ENCODE data around the gene MYBPH.
A peak's percentile ranks its signal among the peaks of the same experiment; 100 is the strongest.

Gene MYBPH

DNA sequence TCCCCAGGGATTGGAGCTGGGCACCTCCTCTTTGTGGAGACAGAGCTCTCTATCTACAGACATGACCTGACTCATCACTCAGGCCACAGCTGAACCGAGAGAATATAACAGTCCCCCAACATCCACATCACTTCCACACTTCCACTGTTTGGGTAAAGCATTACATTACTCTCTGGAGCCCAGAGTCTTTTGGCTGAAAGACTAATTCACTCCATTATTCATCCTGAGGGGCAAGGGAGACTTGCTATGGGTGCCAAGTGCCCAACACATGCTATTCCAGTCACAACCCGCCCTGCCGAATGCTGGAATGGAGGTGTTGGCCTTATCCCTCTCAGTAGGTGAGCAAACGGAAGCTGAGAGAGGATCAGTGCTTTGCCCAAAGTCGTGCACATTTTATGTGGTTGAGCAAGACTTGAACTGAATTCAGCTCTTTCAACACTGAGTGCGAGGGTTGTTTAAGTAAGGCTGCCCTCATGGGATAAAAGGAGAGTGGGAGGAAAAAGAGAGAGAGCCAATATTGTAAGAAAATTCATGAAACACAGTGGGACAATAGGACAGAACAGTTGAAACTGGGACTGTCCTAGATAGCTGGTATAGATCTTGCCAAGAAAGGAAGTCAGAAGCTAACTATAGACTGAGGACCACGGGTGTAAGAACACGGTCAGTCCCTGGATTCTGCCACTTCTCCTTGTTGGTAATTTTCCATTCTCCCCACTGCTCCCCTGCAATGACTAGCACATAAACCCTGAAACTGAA is 24.4 kb upstream of the MYBPH start:
- DNase-seq, result peak; percentile 24 to 32

DNA sequence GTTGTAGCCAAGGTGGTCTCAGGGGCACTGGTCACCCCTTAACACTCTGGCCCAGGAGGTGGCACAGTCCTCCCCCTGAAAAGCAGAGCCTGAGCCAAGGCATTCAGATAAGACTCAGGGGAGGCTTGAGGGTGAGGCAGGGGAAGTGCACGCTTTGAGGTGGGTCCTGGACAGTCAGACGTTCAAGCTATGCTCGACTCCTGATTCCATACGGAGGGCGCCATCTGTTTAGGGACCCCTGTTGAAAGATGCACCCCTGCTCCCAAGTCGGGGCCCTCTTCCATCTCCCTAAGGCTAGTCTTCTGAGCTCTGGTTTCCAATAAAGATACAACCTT is 23.8 kb upstream of the MYBPH start:
- DNase-seq, result no peak

DNA sequence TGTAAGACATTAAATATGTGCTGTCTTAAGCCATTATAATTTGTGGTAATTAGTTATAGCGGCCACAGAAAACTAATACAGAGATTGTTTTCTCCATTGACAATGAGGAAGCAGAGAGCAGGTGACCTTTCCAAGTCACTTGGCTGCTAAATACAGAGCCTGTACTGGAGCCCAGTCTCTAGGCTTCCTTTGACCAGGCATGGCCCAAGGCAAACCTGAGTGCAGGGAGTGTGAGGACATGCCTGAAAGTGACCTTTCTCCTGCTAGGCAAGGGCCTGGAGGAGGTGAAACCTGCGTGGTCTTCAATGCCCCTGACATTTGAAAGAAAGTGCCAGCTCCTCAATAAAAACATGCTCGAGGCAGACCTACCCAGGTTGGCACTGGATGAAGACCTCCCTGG is 23.4 kb upstream of the MYBPH start:
- no peak for DNase-seq

DNA sequence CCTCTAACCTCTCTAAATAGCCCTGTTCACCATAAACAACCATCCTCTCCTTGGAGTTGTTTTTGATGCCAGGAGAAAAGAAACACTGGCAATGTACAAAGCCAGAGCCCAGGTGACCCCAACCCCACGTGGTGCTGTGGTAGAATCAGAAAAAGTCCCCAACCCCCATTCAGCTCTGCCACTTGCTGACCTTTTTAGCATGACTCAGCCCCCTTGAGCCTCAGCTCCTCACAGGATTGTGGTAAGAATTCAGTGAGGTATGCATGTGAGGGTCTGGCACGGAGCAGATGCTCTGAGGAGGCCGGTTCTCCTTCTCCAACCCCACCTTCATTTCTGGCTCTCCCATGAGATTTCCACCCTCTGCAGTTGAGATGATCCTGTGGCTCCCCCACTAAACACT is 22.0 kb upstream of the MYBPH start:
- DNase-seq, result no peak

DNA sequence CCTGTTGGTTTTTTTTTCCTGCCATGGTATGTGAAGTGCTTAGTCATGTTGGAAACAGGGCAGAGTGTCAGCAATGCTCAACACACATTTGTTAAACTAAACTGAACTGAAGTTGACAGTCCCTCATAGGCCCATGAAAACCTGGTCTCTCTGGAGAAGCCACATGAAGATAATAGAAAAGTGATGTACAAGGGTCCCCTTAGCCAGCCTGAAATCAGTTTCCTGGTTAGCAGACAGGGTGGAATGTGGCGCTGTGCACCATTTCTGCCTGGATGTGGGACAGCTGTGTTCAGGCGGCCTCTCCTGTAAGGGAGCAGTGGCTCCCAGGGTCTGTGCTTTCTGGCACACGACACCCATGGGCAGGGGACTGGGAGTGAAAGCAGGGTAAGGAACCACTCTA is 20.7 kb upstream of the MYBPH start:
- DNase-seq, result no peak

DNA sequence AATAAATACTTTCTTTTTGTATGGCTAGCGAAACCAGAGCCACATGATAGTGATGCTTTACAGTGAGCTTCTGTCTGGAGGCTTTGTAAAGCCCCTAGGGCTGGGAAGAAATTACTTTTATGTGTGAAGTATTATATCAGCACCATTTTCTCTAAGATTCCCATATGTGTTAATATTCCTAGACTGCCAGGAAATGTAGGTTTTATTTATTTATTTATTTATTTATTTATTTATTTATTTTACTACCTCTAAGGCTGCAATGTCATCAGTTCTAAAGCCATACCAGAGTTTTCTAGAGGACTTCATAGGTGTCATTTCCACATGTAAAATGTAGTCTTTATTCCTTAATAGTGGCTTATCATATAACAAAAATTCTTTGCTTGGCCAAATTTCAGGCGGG is 15.3 kb upstream of the MYBPH start:
- DNase-seq, result no peak

DNA sequence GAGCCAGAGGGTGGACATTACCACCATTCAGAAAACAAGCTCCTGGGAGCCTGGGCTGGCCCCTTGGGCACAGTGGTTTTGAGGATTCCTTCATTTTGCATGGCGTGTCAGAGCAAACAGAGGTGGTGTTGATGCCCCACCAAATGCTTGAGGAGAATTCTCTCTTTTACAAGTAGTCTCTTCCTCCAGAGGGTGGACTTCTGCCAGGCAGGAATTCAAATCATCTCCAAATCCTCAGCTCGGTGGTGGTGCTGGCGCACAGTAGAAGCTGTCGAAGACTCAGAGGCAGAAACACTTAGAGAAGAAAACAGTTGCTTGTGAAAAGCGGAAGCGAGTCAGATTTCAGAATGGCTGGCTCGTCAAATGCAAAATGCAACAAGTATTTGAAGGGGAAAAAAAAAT is 14.3 kb upstream of the MYBPH start:
- no peak for DNase-seq

DNA sequence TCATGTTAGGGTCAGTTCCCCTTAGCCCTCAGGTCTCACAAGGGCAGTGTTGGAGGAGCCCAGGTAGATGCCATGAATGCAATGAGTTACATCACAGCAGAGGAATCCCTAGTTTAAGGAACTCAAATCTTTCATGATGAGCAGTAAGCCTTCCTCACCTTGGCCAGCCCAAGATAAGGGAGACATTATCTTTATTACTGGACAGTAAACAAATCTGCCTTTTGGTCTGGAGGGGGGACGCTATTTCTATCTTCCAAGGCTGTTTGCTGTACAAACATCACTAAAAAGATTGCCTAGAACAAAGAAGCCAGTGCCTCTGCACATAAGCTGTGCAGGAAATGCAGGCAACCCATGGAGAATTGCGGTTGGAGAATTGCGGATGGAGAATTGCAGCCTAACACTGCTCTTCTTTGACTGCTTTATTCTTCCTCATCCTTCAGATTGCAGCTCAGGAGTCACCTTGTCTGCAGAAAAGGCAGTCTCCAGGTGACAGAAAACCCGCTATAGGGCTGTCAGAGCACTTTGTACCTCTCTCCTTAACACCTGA is 13.1 kb upstream of the MYBPH start:
- no peak for DNase-seq

DNA sequence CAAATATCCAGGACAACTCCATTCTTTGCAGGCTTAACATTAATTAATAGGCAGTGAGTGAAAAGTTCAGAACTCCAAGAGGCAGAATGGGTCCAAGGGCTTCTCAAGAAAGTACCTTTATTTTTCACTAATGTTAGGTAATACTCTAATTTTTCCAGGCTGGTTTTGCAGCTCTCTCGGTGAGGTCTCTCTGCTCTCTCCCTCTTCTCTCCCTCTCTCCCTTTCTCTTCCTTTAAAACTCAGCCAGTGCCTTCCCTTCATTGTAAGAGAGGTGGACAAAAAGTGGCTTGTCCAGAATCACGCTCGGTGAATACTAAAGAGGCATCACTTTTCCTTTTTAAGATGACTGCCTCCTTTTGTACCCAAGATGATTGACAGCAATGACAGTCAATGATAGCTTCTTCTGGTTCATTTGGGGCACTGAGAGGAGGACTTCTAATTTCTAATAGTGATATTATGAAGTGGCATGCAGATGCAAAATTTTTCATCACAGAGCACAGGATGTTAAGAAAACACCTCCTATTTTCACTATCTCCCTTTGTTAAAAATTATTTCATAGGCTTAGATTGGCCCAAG is 12.2 kb upstream of the MYBPH start:
- no peak for DNase-seq

DNA sequence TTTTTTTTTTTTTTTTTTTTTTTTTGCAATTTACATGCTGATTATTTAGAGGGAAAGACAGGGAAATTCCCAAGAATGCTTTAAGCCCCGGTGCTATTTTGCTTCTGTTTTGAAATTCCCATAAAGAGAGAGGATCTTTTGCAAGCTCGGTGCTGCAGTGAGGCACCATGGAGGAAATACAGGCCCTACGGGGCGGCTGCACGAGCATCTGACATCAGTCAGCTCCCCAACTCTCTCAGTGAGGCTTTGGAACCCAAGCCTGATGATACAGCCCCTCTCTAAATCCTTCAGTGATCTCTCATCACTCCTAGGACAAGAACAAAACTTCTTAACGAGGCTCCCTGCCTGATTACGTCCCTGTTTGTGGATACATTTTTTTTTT is 11.7 kb upstream of the MYBPH start:
- no peak for DNase-seq

DNA sequence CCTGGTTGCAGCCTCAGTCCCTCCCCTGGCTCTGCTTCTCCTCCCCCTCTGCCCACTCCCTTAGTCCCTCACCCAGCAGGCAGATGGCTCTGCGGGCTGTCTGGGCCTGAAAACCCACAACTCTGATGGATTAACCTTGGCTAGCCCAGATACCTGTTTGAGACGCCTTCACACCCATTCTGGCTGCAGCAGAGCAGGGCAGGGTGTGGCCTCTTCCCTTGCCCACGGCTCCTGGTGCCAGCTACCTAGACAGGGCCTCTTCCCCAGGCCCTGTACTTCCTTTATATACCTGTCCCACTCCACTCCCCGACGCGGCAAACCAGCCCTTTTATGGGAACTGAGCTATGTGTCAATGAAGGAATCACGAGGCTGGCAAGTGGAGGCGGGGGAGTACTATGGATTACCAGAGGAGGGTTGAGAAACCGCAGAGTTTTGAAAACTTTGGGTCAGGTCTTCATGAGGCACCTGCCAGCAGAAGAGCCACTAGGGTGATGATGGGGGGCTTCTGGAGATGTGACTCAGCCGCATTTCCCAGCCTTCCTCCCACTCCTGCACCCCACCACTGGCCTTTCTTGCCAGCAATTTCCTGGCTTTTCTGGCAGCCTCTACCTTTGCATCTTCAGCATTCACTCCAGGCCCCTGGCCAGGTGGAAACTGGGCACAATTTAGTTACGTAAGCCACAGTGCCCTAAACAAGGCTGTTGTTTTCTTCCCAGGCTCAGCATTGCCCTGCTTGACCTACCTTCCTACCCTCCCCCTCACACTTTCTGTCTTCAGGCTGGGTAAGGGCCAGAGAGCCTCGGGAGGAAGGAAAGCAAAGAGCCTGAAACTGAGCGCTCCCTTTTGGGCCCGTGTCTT is 11.0 kb upstream of the MYBPH start, which contains the start of gene CHI3L1:
Gene CHI3L1, minus strand, starts transcription at position 259 of the 858 bp plus-strand sequence. Its CDS starts 81 bp downstream, at position 178.
- DNase-seq, result peak; percentile 23 to 29

DNA sequence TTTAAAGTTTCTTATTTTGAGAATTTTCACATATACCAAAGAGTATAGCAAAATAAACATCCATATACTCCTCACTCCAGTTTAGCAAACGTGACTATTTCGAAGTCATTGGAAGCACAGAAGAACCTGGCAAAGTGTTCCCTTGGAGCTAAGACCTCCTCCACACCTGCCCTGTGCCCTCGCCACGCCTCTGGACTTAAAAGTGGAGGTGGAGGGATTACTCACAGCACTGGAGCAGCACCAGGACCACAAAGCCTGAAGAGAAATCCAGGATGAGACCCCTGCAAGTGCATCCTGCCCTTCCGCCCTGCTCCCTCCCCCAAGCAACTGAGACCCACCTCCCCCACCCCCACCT is 10.4 kb upstream of the MYBPH start:
- DNase-seq, result no peak

DNA sequence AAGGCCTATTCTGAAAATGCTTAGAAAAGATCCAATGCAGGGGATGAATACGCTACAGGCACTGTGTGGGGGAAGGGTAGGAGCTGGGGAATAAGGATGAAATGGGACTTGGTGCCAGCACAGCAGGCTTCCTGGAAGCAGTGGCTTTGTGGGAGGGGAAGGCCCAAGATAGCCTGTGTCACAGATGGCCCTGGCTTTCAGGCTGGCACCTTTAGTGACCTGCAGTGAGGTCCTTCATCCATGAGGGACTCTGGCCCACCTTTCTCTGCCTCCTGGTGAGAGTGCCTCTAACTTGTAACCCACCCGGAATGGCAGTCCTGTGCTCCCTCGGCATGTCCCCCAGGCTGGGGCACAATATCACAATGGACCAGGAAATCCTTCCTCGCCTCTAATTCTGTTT is 10.0 kb upstream of the MYBPH start:
- DNase-seq, result no peak

DNA sequence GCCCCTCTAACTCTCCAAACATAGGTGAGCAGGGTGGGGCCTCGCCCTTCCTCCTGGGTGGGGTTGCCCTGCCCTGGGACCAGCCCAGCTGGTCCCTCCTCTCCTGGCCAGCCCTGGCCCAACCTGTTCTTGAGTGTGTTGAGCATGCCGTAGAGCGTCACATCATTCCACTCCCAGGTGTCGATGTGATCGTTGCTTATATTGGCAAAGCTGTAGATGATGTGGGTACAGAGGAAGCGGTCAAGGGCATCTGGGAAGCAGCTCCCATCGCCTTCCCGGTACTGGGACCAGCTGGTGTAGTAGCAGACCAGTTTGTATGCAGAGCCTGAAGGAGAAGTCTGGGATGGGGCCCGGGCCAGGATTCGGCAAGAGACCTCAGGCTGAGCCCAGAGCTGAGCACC is 9.4 kb upstream of the MYBPH start:
- no peak for DNase-seq

DNA sequence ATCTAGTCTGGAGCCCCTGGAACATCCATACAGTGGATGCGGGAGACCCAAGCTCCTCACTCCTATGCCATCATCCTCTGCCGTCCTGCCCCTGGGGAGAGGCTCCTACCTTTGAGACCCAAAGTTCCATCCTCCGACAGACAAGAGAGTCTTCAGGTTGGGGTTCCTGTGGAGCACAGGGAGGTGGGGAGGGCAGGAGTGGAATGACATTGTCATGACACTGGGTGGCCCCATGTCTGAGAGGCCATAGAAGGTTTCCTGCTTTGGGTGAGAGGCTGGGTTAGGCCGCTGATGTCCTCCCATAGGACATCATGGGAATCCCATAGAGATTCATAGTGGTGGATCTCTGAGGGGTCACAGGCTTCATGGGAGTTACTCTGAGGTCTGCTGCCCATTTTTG is 8.8 kb upstream of the MYBPH start:
- DNase-seq, result no peak

DNA sequence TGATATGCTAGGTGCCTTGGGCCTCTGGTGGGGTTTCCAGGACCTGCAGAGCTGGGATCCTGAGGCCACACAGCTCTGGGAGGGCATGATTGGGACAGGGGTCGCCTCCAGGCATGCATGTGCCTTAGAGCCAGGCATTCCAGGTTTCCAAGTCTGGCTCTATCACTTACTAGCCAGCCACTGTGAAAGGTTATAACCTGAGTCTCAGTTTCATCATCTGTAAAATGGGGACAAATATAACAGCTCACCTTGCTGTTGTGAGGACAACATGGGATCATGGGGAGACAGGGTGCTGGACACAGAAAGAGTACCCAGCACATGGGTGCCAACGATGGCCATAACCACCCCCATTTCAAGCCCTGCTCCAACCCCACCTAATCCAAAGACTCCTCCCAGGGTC is 8.2 kb upstream of the MYBPH start:
- DNase-seq, result no peak

DNA sequence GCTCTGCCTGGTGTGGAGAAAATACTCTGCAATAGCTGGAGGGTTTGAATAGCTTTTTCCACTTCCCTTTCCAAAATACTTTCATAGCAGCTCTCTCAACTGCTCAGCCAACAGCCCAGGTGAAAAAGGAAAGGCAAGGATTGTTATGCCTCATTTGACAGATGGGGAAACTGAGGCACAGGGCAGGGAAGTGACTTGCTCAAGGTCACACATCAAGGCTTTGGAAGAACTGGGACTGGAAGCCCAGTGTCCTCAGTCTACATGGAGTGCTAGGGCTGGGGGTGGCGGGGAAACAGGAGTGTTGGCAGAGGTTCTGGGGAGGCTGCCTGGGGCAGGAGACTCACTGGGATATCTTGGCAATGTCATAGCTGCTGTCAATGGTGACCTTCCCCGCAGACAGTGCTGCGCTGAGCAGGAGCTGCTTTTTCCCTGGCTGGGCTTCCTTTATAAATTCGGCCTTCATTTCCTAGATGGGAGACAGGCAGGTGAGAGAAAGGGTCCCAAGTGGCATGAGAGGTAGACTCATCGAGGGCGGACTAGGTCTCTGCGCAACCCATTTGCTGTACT is 6.8 kb upstream of the MYBPH start:
- DNase-seq, result no peak

DNA sequence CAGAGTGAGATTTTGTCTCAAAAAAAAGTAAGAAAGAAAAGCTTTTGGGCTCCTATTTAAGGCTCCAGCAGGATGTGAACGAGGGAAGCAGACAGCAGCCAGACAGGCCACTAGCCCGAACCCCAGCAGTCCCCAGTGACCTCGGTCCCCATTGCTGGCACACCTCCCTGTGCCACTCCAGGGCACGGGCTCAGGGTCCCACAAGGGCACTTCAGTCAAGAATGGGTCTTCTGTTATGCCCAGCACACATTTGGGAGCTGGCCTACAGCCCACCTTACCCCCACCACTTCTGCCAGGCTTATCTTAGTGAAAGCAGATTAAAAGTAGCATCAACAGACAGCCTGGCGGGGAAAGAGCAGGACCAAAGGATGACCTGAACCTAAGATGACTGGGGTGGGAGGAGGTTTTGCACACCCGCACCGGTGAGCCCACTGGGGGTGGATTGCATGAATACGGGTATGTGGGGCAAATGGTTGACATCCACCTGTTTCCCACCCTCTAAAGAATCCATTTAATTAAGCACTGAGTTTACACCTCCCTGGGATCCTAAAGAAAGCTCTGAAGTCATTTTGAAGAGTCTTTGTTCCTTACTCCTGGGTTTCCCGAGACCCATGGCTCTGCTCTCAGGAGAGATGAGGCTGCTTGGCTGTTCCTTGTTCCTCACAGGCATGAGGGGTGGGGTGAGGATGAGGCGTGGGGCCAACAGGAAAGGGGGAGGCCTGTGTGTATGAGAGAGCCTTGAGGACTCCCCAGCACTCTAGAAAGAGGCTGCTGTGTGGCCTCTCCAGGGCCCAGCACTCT is 6.2 kb upstream of the MYBPH start:
- DNase-seq, result no peak

DNA sequence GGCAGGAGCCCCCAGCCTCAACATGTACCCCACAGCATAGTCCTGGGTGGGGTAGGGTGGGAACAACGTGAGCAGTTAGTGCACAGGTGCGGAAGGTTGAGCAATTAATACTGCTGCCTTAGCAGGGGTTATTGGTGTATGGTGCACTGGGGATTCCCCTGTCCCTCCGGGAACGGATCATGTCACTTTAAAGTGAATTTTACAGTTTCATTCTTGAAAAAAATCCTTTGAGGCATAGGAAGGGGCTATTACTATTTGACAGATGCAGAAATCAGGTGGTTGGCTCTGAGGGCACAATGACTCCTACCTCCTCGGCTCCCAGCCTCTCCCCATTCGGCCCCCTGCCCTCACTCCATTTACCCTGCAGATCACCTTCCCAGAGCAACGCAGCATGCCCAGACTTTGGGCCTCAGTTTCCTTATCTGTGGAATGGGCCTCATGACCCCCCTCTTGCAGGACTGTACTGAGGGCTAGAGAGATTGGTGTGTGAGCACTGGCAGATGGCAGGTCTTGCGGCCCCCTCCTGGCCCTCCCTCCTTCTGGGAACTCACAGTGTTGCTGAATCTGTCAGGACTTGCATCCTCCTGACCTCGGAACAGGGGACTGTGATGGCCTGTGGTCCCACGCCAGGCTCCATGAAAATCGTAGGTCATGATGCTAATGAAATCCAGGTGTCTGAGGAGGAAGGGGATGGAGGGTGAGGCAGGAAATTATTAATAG is 5.1 kb upstream of the MYBPH start:
- no peak for DNase-seq

DNA sequence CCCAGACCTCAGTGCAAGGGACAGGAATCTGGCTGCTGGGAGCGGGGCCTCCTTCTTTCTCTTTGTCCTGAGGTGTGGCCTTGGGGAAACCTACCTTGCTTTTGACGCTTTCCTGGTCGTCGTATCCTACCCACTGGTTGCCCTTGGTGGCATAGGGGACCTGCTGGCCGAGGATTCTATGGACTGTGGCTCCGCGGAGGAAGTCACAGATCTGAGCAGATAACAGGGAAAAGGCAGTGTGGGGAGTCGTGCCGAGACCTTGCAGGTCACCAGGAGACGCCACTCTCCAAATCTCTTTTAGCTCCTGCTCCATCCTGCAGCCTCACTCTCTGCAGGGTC is 4.0 kb upstream of the MYBPH start:
- no peak for DNase-seq

DNA sequence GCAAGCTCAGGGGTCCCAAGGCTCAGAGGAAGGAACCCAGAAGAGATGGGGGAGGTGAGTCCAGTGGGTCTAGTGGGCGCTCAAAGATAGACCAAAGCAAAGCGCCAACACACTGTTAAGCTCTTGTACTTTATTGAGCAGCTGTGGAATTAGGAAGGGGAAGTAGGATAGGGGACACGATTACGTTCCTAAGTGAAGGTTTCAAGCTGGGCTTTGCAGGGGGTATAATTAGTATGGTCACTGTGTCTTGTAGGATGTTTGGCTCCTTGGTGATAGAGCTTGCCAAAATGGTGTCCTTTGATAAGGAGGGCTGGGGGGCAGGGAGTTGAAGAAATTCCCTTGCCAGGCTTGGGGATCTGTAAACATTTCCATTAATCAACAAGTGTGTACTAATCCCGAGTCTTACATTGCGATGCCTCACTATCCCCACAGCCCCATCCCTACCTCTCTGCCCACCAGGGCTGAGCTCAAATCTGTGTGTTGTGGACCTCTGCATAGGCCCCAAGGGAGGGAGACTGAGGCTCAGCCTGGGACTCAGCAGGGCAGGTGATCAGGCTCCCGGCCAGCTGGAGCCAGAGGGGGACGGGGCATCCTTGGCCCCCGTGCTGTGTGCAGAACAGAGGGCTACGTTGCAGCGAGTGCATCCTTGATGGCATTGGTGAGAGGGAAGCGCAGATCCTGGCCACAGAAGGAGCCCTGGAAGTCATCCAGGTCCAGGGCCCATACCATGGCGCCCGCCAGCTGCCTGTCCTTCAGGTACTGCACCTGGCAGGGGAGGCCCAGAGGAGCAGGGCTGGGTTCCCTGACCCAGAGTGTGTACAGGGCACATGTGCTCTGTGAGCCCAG is 3.4 kb upstream of the MYBPH start:
- no peak for DNase-seq
